Endothelial cell of hepatic sinusoid (primary cell): ENCODE measurements around the gene ATP6V1G2.
"Not testable (repeated sequence)": the region's sequence is repeated elsewhere in the genome, so short reads cannot be mapped to it uniquely, and the experiment has no call there.

Experiments used
- in situ Hi-C: cut with HindIII; loops from 2 replicates; pipeline ENCODE4 v1.10.0; 2017; ENCODE audit warnings: low sequenced_read_pairs

ATP6V1G2 gene

GRCh38 chr6:31556307-31556706, 9.9 kb upstream of the ATP6V1G2 start:
- in situ Hi-C loops = no loop called here

DNA sequence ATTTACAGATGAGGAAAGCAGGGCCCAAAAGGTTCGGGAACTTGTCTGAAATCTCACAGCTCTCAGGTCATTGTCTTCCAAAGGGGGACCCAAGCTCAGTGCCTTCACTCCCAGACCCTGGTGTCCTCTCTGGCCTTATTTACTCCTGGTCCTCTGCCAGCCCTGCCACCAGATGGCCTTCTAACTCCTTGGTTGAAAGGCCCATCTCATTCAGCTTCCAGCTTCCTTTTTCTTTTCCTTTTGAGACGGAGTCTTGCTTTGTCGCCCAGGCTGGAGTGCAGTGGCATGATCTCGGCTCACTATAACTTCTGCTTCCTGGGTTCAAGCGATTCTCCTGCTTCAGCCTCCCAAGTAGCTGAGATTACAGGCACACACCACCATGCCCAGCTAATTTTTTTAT, 5.0 kb upstream of the ATP6V1G2 start:
- in situ Hi-C loops = not testable (repeated sequence)

- in situ Hi-C loops = no loop called here
These were observed 2.1 kb upstream of the ATP6V1G2 start for GRCh38 chr6:31548544-31548873.

GRCh38 chr6:31547727-31548543, 1.5 kb upstream of the ATP6V1G2 start:
- in situ Hi-C loops = no loop called here

DNA sequence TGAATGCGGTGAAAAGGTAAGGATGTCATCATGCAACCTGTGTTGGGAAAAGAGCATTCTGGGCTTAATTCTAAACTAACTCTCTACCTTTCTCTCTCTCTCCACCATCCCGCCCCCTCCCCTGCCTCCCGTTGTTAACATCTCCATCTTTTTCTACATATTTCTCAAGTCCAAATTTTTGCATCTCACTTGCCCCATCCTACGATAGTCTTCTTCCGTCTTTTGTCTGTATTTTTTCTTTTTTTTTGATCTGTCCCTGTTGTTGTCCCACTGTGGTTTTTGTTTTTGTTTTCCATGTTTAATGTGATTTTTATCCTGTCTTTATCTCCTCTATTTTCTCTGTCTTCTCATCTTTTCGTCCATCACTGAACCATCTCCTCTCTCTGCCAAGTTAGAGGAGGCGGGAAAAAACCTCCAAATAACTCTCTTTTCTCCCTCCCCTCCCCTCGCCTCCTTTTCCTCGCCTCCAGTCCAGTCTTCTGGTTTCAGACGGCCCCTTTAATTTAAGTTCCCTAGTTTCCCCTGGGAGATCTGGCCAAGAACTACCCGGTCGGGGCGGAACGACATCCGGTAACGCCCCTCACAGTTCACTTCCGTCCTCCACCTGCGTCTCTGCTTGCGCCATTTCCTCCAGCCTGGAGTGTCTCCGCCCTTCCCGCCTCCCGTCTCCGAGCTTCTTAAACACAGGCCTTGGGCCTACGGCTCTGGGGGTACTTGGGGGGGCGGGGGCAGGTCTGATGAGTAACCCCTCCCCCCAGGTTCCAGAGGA, 734 bp upstream of the ATP6V1G2 start, which contains the start of gene NFKBIL1:
NFKBIL1 (plus strand) TSS at position 651 of the 769 bp plus-strand sequence; CDS start at position 738, 87 bp downstream.
- in situ Hi-C loops = no loop called here

DNA sequence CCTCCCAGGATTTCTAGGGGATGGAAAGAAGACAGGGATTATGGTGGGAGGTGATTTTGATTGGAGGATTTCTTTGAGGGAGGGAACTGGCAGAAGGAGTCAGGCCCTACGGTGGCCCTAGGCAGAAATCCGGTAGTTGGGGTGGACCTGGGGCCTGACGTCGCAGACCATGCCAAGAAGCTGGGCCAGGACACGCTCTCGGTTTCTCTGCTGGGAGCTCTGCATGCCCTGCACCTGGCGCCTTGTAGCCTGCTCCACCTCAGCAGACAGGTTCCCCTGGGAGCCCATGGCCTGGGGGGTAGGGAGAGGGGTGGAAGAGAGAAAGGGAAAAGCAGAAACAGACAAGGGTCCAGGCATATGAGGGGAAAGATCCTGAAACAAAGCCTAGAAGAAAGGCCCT, 1.1 kb downstream of the ATP6V1G2 start:
- in situ Hi-C loops = no loop called here

GRCh38 chr6:31544676-31545075, 1.7 kb downstream of the ATP6V1G2 start:
- in situ Hi-C loops = loop anchor here (5.0 kb wide), 2 partner anchors 38 to 73 kb away; partner anchors contain the start of genes AIF1 and LTB

DNA sequence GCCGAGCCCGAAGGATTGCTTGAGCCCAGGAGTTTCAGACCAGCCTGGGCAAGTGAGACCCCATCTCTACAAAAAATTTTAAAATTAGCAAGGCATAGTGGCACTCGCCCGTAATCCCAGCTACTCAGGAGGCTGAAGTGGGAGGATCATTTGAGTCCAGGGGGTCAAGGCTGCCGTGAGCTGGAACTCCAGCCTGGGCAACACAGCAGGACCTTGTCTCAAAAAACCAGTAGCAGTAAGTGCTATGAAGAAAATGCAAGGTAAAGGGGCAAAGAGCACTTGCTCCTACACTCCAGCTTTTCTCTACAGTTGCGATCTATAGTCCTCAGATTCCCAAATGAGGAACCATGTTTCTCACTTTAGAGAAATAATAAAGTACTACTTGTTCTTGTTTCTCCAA, 2.8 kb downstream of the ATP6V1G2 start:
- in situ Hi-C loops = loop anchor here (5.0 kb wide), 2 partner anchors 39 to 74 kb away; partner anchors contain the start of genes AIF1 and LTB

- in situ Hi-C loops = loop anchor here (5.0 kb wide), 2 partner anchors 40 to 75 kb away; partner anchors contain the start of genes AIF1 and LTB
These were observed 4.5 kb downstream of the ATP6V1G2 start, which contains the start of gene DDX39B for GRCh38 chr6:31541658-31542521. TSS of gene DDX39B (minus strand) at chr6:31542003. CDS start at chr6:31540532, 1,471 bp downstream.

DNA sequence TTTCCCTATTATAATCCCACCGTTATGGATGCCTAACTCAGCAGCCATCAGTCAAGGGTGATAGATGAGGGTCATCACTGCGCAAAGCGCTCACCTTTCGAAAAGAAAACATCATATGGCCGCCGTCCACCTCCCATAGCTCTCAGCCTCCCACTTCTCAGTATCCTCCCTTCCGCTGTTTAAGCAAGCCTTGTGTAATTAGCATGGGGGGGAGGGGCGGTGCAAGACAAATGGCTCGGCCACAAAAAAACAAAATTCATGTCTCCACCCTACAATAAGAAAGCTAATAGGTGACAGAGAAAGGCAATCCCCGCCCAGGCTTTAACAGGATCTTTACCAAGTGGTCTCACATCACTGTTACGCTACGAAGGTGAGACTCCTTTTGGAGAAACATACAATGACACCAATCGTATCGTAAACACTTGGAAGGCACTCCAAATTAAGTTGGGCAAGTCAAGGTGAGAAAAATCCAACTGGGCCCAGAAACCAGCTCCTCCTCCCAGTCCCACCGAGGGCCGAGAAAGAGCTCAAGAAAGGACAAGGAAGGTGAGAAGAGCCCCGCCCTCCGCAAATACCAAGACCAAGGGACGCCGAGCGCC, 5.2 kb downstream of the ATP6V1G2 start:
- in situ Hi-C loops = loop anchor here (5.0 kb wide), 2 partner anchors 41 to 76 kb away; partner anchors contain the start of genes AIF1 and LTB

- in situ Hi-C loops = loop anchor here (5.0 kb wide), 2 partner anchors 42 to 77 kb away; partner anchors contain the start of genes AIF1 and LTB
These were observed 5.8 kb downstream of the ATP6V1G2 start for GRCh38 chr6:31540640-31541039.

- in situ Hi-C loops = no loop called here
These were observed 7.5 kb downstream of the ATP6V1G2 start for GRCh38 chr6:31538805-31539400.

GRCh38 chr6:31535538-31536324, 10.7 kb downstream of the ATP6V1G2 start:
- in situ Hi-C loops = no loop called here

GRCh38 chr6:31534521-31535040, 11.8 kb downstream of the ATP6V1G2 start:
- in situ Hi-C loops = no loop called here

DNA sequence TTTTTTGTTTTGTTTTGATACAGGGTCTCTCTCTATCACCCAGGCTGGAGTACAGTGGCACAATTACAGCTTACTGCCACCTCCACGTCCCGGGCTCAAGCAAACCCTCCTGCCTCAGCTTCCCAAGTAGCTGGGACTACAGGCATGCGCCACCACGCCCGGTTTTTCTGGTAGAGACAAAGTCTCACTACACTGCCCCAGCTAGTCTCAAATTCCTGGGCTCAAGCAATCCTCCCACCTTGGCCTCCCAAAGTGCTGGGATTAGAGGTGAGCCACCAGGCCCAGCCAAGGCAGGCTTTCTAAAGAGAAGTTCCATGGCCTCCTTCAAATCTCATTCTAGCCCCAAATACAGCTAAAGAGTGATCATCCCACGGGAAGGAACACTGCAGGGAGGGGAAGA, 12.4 kb downstream of the ATP6V1G2 start:
- in situ Hi-C loops = no loop called here

DNA sequence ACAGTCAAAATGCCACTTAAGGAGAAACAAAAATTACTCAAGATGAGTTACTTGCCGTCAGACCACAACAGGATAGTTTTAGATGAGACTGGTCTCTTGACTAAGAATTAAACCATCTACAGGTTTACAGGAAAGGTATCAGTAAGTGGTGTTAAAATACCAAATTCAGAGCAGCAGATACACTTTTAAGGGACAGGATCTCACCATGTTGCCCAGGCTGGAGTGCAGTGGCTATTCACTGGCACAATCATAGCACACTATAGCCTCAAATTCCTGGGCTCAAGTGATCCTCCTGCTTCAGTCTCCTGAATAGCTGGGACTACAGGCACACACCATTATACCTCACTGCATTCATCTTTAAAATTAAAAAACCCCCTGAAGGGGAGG, 13.0 kb downstream of the ATP6V1G2 start:
- in situ Hi-C loops = no loop called here

GRCh38 chr6:31532644-31533454, 13.6 kb downstream of the ATP6V1G2 start:
- in situ Hi-C loops = no loop called here
